ENCODE results near the gene SH3TC1. TPM values are rescaled to one million over a fixed set of nuclear protein-coding genes. Genes with fewer than 3 reads are reported as not detected.

Gene SH3TC1
- total and polyA plus RNA-seq, 12 donors: 1.5 to 58.7 (median 22.0) TPM

DNA sequence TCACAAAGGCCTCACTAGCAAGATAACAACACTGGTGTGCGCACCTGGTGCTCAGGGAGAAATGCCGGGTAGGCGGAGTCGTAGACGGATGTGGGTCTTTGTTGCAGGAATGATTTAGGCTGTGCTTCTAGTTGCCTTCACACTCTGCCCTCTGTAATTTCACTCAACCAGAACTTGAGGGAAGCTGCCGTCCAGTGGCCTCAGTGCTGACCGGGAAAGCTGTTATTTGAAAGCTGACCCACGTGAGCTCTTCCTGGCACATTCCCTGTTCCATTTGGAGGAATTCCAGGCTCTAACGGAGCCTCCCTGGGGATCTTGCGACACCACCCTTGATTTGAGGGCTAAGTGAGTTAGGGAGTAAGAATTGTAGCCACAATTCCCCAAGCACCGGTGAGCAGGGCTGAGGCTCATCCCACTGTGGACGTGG is 15.9 kb downstream of the SH3TC1 start:
- H3K4me1 ChIP-seq (replicated peaks in 1 of 2): peaks cover 0 to 5% of the 10 kb centered on the region in 2 donors
- TF ChIP-seq, protein P1, sequence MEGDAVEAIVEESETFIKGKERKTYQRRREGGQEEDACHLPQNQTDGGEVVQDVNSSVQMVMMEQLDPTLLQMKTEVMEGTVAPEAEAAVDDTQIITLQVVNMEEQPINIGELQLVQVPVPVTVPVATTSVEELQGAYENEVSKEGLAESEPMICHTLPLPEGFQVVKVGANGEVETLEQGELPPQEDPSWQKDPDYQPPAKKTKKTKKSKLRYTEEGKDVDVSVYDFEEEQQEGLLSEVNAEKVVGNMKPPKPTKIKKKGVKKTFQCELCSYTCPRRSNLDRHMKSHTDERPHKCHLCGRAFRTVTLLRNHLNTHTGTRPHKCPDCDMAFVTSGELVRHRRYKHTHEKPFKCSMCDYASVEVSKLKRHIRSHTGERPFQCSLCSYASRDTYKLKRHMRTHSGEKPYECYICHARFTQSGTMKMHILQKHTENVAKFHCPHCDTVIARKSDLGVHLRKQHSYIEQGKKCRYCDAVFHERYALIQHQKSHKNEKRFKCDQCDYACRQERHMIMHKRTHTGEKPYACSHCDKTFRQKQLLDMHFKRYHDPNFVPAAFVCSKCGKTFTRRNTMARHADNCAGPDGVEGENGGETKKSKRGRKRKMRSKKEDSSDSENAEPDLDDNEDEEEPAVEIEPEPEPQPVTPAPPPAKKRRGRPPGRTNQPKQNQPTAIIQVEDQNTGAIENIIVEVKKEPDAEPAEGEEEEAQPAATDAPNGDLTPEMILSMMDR (IDR thresholded peaks at IDR 0.05): no peak
- TF ChIP-seq POLR2A (IDR thresholded peaks at IDR 0.05): no peak
- no peaks in the 10 kb centered on the region for H3K9me3 ChIP-seq (replicated peaks in 1 of 3)
- peaks cover 0 to 22% of the 10 kb centered on the region in 2 donors for H3K36me3 ChIP-seq (replicated peaks in 1 of 2)
- H3K27me3 ChIP-seq: no peaks in the 10 kb centered on the region
- 31 to 53% (median 45%) methylated on average over 7 to 12 of the region's 12 CpGs for WGBS, 4 donors
- DNase-seq: peak in 6 of 7 donors; percentile 72 to 89 (median 84)
- no peak overlapping the region for H3K27ac ChIP-seq
- H3K4me3 ChIP-seq: no peak overlapping the region
- intact Hi-C loops (cut with DNase I): no loop called here

DNA sequence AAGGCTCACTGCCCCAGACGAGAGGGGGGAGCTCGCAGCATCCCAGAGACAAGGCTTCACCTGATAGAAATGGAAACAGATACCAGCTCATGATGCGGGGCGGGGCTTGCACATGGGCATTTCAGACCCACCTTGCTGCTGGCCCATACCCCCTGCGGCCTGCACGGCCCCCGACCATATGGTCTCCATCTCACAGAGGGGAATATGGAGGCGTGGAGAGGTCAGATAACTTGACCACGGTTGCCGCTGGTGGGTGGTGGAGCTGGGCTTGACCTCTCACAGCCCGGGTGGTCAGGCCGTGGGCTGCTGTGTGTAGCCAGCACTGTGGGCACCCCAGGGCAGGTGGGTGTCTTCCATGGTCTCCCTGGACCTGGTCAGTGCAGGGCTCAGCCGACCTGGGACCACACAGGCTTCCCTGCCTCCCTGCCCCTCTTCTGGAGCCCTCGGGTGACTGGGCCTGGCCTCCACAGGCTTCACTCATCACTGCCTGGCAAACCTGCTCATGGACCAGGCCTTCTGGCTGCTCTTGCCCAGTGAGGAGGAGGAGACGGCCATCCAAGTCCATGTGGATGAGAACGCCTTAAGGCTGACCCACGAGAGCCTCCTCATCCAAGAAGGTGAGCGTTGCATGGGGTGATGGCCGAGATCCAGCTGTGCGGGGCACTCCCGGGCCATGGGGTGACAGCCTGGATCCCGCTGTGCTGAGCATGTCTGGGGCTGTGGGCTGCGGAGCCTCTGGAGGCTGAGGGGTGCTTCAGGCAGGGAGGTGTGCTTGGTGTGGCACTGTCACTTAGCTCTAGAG is 16.8 kb downstream of the SH3TC1 start:
- Histone ChIP-seq H3K27ac (no peak overlapping the region), H3K4me3 (no peak overlapping the region), H3K4me1 (replicated peaks in 1 of 2) (peaks cover 0 to 5% of the 10 kb centered on the region in 2 donors), H3K9me3 (replicated peaks in 1 of 3) (no peaks in the 10 kb centered on the region), H3K36me3 (replicated peaks in 1 of 2) (peaks cover 0 to 22% of the 10 kb centered on the region in 2 donors), H3K27me3 (no peaks in the 10 kb centered on the region)
- TF ChIP-seq POLR2A (IDR thresholded peaks at IDR 0.05): no peak
- TF ChIP-seq, protein P1 (IDR thresholded peaks at IDR 0.05): no peak
- no peak for DNase-seq
- WGBS, 4 donors: 85 to 92% (median 92%) methylated on average over 6 to 23 of the region's 23 CpGs
- intact Hi-C loops (cut with DNase I): no loop called here

DNA sequence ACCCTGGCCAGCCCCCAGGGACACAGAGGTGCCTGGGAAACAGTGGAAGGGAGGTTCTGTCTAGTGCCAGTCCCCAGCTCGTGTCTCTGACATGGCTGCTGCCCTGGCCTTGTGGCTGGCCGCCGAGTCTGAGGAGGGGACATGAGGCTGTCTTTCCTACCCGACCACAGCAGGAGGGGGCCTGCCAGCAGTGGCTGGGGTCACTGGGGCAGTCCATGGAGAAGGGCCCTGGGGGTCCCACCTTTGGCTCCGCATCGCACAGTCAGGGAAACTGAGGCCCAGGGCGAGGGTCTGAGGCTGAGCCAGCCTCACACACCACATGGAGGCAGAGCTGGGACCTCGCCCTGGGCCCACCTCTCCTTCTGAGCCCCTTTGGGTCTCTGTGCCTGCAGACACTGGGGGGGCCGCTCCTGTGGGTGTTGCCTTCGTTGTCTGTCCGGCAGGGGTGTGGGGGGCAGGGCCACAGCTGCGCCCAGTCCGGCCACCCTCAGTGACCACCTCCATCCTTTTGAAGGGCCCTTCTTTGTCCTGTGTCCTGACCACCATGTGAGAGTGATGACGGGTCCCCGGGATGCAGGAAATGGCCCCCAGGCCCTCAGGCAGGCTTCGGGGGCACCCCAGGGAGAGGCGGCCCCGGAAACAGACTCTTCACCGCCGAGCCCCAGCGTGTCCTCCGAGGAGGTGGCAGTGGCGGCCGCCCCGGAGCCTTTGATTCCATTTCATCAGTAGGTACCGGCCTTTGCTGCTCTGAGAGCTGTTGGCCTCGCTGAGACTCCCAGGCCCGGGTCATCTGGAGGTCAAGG is 17.6 kb downstream of the SH3TC1 start:
- TF ChIP-seq POLR2A (IDR thresholded peaks at IDR 0.05): no peak
- TF ChIP-seq, protein P1 (IDR thresholded peaks at IDR 0.05): no peak
- Histone ChIP-seq H3K27ac (no peak overlapping the region), H3K4me3 (no peak overlapping the region), H3K27me3 (no peaks in the 10 kb centered on the region), H3K9me3 (replicated peaks in 1 of 3) (no peaks in the 10 kb centered on the region), H3K36me3 (replicated peaks in 1 of 2) (peaks cover 0 to 22% of the 10 kb centered on the region in 2 donors), H3K4me1 (replicated peaks in 1 of 2) (peaks cover 0 to 5% of the 10 kb centered on the region in 2 donors)
- 87 to 96% (median 91%) methylated on average over 5 to 28 of the region's 28 CpGs for WGBS, 4 donors
- no peak for DNase-seq
- intact Hi-C loops (cut with DNase I): no loop called here

DNA sequence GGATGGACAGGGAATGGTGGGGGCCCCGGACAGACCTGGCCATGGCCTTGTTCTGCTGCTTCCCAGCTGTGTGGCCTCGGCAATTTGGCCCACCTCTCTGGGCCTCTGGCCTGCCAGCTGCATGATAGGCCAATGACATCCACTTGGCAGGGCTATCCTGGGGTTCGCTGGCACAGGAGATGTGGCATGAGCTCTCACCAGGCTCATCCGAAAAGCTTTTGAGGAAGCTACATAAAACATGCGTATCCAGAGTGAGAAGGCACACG is 18.1 kb downstream of the SH3TC1 start:
- H3K9me3 ChIP-seq (replicated peaks in 1 of 3): no peaks in the 10 kb centered on the region
- H3K4me3 ChIP-seq: no peak overlapping the region
- H3K4me1 ChIP-seq (replicated peaks in 1 of 2): peaks cover 0 to 5% of the 10 kb centered on the region in 2 donors
- H3K27ac ChIP-seq: no peak overlapping the region
- H3K36me3 ChIP-seq (replicated peaks in 1 of 2): peaks cover 0 to 22% of the 10 kb centered on the region in 2 donors
- WGBS, 4 donors: 74 to 80% (median 75%) methylated on average over 5 to 6 of the region's 6 CpGs
- intact Hi-C loops (cut with DNase I): no loop called here
- no peak for TF ChIP-seq POLR2A (IDR thresholded peaks at IDR 0.05)
- TF ChIP-seq, protein P1 (IDR thresholded peaks at IDR 0.05): no peak
- H3K27me3 ChIP-seq: no peaks in the 10 kb centered on the region
- no peak for DNase-seq

Data from adrenal gland (tissue), 12 donors.